HG02678 (cell line): Measurements from ENCODE around the gene AGO3.
A peak's percentile ranks its signal among the peaks of the same experiment; 100 is the strongest.
"Not testable (repeated sequence)": the region's sequence is repeated elsewhere in the genome, so short reads cannot be mapped to it uniquely, and the experiment has no call there.

Experiments
- ATAC-seq: cut with Tn5 transposase; IDR thresholded peaks from one replicate; pipeline ENCODE4 v1.9.1; 2021; ENCODE audit warnings: mild to moderate bottlenecking, moderate library complexity; ENCODE audit not compliant: unreplicated experiment

AGO3 gene

DNA sequence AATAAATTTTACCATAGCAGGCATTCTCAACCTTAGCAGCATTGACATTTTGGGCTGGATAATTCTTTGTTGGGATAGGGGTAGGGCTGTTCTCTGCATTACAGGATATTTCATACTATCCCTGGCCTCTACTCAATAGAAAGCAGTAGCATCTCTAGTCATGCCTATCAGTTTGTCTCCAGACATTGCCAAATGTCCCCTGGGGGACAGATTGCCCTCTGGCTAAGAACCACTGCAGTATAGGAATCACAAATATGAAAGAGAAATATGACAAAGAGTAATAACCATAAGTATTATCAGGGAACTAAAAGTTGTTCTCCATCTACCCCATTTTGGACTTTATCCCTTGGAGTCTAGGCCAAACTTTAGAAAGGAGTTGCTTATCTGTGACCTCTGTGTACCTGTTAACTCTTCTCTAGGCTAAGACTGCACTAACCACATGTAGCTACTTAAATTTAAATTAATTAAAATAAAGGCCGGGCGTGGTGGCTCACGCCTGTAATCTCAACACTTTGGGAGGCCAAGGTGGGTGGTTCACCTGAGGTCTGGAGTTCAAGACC lies 76.1 kb downstream of the AGO3 start:
- ATAC-seq, result no peak

GRCh38 chr1:36007741-36008140 lies 76.8 kb downstream of the AGO3 start:
- no peak for ATAC-seq

DNA sequence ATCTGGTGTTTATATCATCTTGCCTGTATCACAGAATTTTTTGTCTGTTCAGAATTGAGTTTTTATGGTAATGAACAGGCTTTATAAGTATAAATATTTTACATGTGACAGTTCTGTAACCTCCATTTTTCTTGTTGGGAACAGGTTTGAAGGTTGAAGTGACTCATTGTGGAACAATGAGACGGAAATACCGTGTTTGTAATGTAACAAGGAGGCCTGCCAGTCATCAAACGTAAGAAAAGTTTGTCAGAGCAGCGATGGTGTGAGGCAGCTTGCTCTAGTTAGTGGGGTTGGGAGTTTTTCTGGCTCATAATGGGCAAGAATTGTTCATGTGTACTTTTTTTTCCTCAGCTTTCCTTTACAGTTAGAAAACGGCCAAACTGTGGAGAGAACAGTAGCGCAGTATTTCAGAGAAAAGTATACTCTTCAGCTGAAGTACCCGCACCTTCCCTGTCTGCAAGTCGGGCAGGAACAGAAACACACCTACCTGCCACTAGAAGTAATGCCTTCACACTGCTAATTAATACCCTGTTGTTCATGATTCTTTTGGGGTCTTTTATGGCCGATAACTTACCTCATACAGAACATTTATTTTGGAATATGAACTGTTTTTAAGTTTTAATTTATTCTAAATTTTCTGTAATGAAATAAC lies 77.8 kb downstream of the AGO3 start:
- no peak for ATAC-seq

DNA sequence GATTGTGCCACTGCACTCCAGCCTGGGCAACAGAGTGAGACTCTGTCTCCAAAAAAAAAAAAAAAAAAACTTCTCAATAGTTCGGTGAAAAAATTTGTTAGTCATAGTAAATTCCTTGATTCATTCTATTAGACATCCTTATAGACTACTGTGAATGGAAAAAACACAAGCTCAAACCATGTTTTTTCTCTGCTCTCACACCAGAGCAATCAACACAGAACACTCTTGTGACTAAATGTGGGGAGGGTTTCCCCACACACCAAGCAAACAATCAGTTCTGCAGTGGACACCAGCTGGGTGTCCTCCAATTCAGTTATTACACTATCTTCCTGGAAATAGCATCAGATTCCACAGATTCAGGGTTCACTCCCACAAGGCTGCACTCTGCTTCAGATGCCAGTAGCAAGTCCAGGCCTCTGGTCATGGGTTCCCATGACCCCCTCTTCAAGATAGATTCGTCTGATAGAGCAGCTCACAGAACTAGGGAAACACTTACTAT lies 83.9 kb downstream of the AGO3 start:
- no peak for ATAC-seq

GRCh38 chr1:36016686-36017085 lies 85.8 kb downstream of the AGO3 start:
- no peak for ATAC-seq

DNA sequence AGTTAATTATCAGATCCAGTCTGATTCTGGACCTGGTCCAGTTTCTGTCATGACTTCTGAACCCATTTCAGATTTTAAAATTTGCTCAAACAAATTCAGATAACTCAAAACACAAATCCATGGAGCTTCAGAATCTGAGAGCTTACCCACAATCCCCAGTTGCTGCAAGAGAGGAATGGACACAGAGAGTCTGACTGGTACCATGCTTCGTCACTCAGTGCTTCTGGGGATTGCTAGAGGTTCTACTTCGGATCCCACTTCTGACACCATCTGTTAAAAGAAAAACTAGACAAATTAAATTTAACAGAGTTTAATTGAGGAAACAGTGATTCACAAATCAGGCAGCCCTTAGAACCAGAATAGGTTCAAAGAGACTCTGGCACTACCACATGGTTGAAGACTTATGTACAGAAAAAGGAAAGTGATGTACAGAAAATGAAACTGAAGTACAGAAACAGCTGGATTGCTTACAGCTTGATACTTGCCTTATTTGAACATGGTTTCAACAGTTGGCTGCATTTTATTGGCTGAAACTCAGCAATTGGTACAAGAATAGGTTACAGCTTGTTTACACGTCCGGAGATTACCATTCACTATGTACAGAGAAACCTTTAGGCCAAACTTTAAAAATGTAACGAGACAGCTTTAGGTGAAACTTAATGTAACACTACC lies 92.3 kb downstream of the AGO3 start:
- ATAC-seq, result peak; percentile 74

DNA sequence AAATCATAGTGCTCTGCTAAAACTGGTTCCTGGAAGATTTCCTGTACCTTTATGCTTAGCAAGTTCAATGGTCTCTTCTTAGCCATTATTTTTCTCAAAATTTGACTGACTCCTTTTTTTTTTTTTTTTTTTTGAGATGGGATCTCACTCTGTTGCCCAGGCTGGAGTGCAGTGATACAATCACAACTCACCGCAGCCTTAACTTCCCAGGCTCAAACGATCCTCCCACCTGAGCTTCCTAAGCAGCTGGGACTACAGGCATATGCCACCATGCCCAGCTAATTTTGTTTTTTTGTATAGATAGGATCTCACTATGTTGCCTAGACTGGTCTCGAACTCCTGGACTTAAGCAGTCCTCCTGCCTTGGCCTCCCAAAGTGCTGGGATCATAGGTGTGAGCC lies 93.1 kb downstream of the AGO3 start:
- ATAC-seq, result not testable (repeated sequence)

GRCh38 chr1:36024847-36025246 lies 93.9 kb downstream of the AGO3 start:
- no peak for ATAC-seq

DNA sequence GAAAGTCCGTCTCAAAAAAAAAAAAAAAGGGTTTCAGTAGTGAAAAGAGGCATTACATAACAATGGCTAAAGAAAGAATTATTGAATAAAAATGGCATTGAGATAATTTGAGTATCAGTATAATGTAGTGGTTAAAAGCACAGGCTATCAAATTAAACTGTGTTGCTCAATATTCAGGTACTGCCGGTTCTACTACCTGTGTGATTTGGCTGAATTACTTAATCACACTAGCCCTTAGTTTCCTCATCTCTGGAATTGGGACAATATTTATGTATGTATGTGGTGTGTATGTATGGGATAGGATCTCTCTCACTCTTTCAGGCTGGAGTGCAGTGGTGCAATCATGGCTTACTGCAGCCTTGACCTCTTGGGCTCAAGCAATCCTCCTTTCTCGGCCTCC lies 96.9 kb downstream of the AGO3 start:
- no peak for ATAC-seq

DNA sequence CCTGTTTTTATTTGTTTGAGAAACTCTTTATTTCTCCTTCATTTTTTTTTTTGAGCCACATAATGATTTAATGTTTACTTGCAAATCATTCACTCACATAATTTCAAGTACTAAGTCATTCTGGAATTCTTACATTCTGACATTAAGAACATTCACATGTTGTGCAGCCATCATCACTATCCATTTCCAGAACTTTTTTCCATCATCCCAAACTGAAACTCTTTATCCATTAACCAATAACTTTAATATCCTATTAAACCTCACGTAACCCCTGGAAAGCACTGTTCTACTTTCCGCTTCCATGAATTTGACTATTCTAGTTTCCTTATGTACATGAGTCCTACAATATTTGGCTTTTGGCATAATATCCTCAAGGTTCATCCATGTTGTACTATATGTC lies 100.5 kb downstream of the AGO3 start:
- ATAC-seq, result no peak

GRCh38 chr1:36034692-36035091 lies 103.8 kb downstream of the AGO3 start:
- no peak for ATAC-seq

- ATAC-seq, result no peak
Measured at GRCh38 chr1:36035154-36035553, 104.2 kb downstream of the AGO3 start.

DNA sequence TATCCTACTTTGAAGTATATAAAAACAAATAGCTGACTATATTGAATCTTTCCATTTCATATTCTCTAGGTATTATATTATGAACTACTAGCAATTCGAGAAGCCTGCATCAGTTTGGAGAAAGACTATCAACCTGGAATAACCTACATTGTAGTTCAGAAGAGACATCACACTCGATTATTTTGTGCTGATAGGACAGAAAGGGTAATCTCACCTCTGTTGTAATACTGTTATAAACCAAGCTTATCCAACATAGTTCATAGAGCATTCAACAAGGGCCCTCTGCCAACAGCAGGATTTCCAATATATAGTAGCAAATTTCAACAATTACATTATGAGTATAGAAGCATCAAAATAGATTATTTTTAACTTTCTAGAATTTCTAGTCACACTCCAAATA lies 109.3 kb downstream of the AGO3 start:
- no peak for ATAC-seq

- no peak for ATAC-seq
Measured at GRCh38 chr1:36051821-36052220, 120.9 kb downstream of the AGO3 start.

GRCh38 chr1:36053978-36054377 lies 123.1 kb downstream of the AGO3 start:
- ATAC-seq, result no peak

GRCh38 chr1:36055706-36056105 lies 124.8 kb downstream of the AGO3 start:
- ATAC-seq, result no peak

DNA sequence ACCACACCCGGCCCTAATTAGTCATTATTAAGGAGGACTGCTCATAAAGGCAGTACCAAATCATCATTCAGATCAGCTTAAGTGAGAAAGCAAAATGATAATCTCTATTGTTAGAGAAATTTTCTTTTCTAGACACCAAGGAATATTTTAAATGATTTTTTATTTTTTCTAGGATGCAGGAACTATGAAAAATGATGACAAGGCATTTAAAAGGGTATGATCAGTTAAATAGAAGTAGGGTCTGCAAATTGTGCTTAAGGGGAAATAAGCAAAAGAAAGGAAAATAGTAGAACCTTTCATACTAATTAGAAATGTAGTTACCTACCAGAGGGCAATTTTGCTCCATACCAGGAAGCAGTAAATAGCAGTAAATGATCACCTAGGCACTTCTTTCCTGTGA lies 131.4 kb downstream of the AGO3 start:
- no peak for ATAC-seq

DNA sequence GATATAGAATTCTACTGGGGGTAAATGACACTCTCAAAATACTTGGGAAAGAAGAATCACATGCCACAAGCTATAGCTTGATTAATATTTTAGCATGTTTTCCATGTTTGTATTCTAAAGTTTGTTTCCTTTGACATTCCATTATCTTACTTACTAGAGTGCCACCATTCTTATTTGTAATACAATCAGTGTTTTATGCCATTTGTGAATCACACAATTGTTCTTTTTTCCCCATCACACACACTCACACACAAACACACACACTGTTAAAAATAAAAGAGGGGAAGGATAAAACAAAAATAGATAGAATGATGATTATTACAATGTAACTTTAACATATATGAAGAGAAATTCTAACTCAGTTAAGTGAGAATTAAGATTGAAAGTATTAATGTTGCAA lies 137.0 kb downstream of the AGO3 start:
- no peak for ATAC-seq

DNA sequence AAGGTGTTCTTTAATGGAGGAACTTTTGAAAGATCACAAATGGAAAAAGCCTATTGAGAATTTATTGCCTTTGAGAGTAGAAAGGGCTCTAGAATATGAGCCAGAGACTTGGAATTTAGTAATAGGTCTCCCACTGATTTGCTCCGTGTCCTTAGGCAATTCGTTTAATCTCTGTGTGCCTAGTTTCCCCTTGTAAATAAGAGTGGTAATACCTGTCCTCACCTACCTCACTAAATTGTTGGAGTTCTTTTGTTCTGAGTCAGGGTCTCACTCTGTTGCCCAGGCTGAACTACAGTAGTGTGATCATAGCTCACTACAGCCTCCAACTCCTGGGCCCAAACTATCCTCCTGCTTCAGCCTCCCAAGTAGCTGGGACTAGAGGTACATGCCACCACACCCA lies 138.0 kb downstream of the AGO3 start:
- no peak for ATAC-seq

- ATAC-seq, result no peak
Measured at GRCh38 chr1:36070349-36070748, 139.4 kb downstream of the AGO3 start.

GRCh38 chr1:36076979-36077573 lies 146.2 kb downstream of the AGO3 start:
- ATAC-seq, result no peak

DNA sequence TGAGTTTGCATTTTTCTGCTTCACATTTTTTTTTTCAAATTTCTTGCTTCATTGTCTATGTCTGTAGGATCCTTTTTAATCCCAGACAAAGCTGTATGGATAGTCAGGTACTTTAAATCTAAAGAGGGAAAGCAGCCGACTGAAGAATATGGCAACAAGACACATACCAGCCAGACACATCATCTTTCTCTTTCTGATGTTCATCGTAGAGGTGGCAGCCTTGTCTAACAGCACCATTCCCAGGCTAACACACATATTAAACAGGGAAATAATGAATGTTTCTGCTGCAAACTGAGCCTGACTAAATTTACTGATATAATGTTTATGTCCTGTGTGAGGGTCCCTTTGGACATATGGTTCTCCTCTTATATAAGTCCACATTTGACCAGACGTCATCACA lies 149.3 kb downstream of the AGO3 start:
- ATAC-seq, result no peak
